Calu3 (cell line): Measurements from ENCODE around the gene KRT77. TPM values are rescaled to one million over a fixed set of nuclear protein-coding genes. Genes with fewer than 3 reads are reported as not detected.

Experiments
- BruUV-seq: library from RNA; stranded (reverse); fragments of 400-500 nt; replicated peaks from 2 replicates; lab custom pipeline; 2021; lab: Mats Ljungman, UMichigan
- CTCF ChIA-PET: fragments of 300-600 bp; sonication (Branson Sonifier 250); formaldehyde crosslinking; loops from one replicate; lab custom pipeline; 2022; ENCODE audit warnings: antibody characterized with exemption; lab: Charles Lee
- DNase-seq: peaks from one replicate; pipeline ENCODE4 v3.0.0; 2022
- H3K27ac Mint-ChIP-seq: one replicate; pipeline ENCODE4 v1.8.0; 2022; ENCODE audit warnings: mixed read lengths; ENCODE audit not compliant: unreplicated experiment
- H3K27me3 Mint-ChIP-seq: one replicate; pipeline ENCODE4 v1.8.0; 2022; ENCODE audit warnings: mixed read lengths; ENCODE audit not compliant: unreplicated experiment
- H3K36me3 Mint-ChIP-seq: one replicate; pipeline ENCODE4 v1.8.0; 2022; ENCODE audit warnings: mild to moderate bottlenecking, moderate library complexity, mixed read lengths; ENCODE audit not compliant: insufficient read depth, unreplicated experiment
- H3K4me1 Mint-ChIP-seq: one replicate; pipeline ENCODE4 v1.8.0; 2022; ENCODE audit warnings: mild to moderate bottlenecking, low read depth, mixed read lengths; ENCODE audit not compliant: unreplicated experiment
- H3K4me3 Mint-ChIP-seq: one replicate; pipeline ENCODE4 v1.8.0; 2022; ENCODE audit warnings: mild to moderate bottlenecking, low read depth, moderate library complexity, mixed read lengths; ENCODE audit not compliant: unreplicated experiment
- H3K9me3 Mint-ChIP-seq: one replicate; pipeline ENCODE4 v1.8.0; 2022; ENCODE audit warnings: low read depth, mixed read lengths; ENCODE audit not compliant: unreplicated experiment
- intact Hi-C: fragments of 100-400 bp; cut with micrococcal nuclease; formaldehyde crosslinking; loops from one replicate; pipeline ENCODE4 v1.10.0; 2022; ENCODE audit not compliant: unreplicated experiment
- total RNA-seq: library from RNA; stranded (reverse); gene quantifications from 2 replicates; pipeline ENCODE4 v1.2.3, GENCODE V29; 2022
- TF ChIP-seq, protein P1 (sequence below): fragments of 200-600 bp; IDR thresholded peaks from one replicate; pipeline ENCODE4 v1.8.0; 2022; ENCODE audit warnings: antibody characterized with exemption; ENCODE audit not compliant: unreplicated experiment

Gene KRT77
- total RNA-seq, 1 experiment from 2014 or later = not detected

DNA sequence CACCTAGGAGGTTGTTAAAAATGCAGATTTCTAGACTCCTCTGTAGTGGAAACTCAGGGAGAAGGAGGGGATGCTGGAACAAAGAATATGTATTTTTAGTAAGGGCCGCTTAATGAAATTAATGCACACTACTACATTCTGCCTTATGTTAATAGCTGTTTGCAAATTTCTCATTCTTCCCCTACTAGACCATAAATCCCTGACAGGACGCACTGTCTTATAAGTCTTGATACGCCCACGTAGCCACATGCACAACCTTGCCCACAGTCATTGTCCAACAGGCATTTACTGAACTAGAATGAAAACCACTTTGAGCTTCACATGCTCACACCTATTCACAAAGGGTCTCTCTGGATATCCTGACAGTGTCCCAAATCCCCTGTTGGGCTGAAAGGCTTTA is 61.9 kb downstream of the KRT77 start:
- intact Hi-C loops = no loop called here
- Mint-ChIP-seq H3K4me3 (no peak overlapping the region), H3K27me3 (peaks cover 84% of the 10 kb centered on the region), H3K4me1 (no peaks in the 10 kb centered on the region), H3K27ac (no peak overlapping the region), H3K36me3 (no peaks in the 10 kb centered on the region), H3K9me3 (no peaks in the 10 kb centered on the region)
- no peak for DNase-seq
- TF ChIP-seq, protein P1, sequence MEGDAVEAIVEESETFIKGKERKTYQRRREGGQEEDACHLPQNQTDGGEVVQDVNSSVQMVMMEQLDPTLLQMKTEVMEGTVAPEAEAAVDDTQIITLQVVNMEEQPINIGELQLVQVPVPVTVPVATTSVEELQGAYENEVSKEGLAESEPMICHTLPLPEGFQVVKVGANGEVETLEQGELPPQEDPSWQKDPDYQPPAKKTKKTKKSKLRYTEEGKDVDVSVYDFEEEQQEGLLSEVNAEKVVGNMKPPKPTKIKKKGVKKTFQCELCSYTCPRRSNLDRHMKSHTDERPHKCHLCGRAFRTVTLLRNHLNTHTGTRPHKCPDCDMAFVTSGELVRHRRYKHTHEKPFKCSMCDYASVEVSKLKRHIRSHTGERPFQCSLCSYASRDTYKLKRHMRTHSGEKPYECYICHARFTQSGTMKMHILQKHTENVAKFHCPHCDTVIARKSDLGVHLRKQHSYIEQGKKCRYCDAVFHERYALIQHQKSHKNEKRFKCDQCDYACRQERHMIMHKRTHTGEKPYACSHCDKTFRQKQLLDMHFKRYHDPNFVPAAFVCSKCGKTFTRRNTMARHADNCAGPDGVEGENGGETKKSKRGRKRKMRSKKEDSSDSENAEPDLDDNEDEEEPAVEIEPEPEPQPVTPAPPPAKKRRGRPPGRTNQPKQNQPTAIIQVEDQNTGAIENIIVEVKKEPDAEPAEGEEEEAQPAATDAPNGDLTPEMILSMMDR = no peak
- CTCF ChIA-PET = no interaction called here
- no TSS peak for BruUV-seq

Other genes starting within 250 kb of the KRT77 start
- not detected in 2 replicates for gene KRT6C, start 229.7 kb downstream of the KRT77 start, total RNA-seq
- 0.24 TPM in 1 of 2 replicates, not detected in the other for gene KRT6A, start 210.3 kb downstream of the KRT77 start, total RNA-seq
- 0.32 and 1.3 TPM in 2 replicates for gene KRT5, start 183.1 kb downstream of the KRT77 start, total RNA-seq
- not detected in 2 replicates for gene KRT71, start 150.4 kb downstream of the KRT77 start, total RNA-seq
- not detected in 2 replicates for gene KRT74, start 129.7 kb downstream of the KRT77 start, total RNA-seq
- not detected in 2 replicates for gene KRT72, start 102.1 kb downstream of the KRT77 start, total RNA-seq
- not detected in 2 replicates for gene KRT73, start 85.0 kb downstream of the KRT77 start, total RNA-seq
- not detected in 2 replicates for gene KRT2, start 51.3 kb downstream of the KRT77 start, total RNA-seq
- gene KRT1, start 23.1 kb downstream of the KRT77 start, total RNA-seq = not detected in 2 replicates
- gene KRT76, start 73.8 kb upstream of the KRT77 start, total RNA-seq = not detected in 2 replicates
- not detected in 2 replicates for gene KRT3, start 92.6 kb upstream of the KRT77 start, total RNA-seq
- gene KRT4, start 110.6 kb upstream of the KRT77 start, total RNA-seq = not detected in 2 replicates
- 0.24 TPM in 1 of 2 replicates, not detected in the other for gene KRT79, start 130.8 kb upstream of the KRT77 start, total RNA-seq
- gene KRT78, start 145.5 kb upstream of the KRT77 start, total RNA-seq = 0.59 and 0.69 TPM in 2 replicates
- 2,474 and 2,821 TPM in 2 replicates for gene KRT8, start 201.6 kb upstream of the KRT77 start, total RNA-seq
- 1,777 and 1,816 TPM in 2 replicates for gene KRT18, start 245.6 kb upstream of the KRT77 start, total RNA-seq